Measurements from ENCODE around the gene LIMA1. TPM values are rescaled to one million over a fixed set of nuclear protein-coding genes. Genes with fewer than 3 reads are reported as not detected.
A peak's percentile ranks its signal among the peaks of the same experiment; 100 is the strongest.

LIMA1 gene
- total RNA-seq, 2 donors from 2014 or later = 20.1 to 26.0 TPM

DNA sequence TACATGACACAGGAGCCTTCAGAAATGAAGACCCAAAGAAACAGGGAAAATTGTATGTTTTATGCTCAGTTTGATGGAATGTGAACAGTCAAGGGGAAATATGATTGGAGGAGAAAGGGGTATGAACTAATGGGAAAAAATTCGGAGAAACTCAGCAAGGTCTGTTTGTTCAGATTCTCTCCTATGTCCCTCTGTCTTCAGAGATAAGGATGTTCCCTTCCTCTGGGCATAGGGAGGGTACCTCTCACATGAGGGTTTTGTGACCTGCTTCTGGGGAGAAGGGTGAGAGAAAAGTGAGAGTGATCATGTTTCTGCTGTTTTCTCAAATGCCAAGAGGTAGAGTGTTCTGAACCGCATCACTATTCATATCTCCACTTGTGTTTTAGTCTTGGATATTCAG, 26.6 kb upstream of the LIMA1 start:
- H3K4me3 ChIP-seq (ENCODE audit: low read length) = no peak overlapping the region
- no peak for DNase-seq
- Mint-ChIP-seq H3K4me1 (no peaks in the 10 kb centered on the region), H3K27me3 (ENCODE audit: insufficient read depth) (no peaks in the 10 kb centered on the region), H3K4me3 (no peak overlapping the region), H3K9me3 (no peaks in the 10 kb centered on the region), H3K27ac (no peak overlapping the region), H3K36me3 (ENCODE audit: low read depth) (no peaks in the 10 kb centered on the region)
- no peak overlapping the region for H3K9ac ChIP-seq (ENCODE audit: extremely low read depth, low read length, poor library complexity, severe bottlenecking)
- 87% methylated on average over 2 of the region's 2 CpGs; no CpG with 5 or more reads in 1 of the 2 experiments for WGBS, 2 experiments (ENCODE audit: insufficient coverage in 1 of 2, insufficient read length in 1 of 2)
- H3K27me3 ChIP-seq (ENCODE audit: control insufficient read depth, insufficient read depth, low read length, poor library complexity, severe bottlenecking) = no peaks in the 10 kb centered on the region
- H3K4me1 ChIP-seq (ENCODE audit: control insufficient read depth, insufficient read depth, low read length) = no peaks in the 10 kb centered on the region
- TF ChIP-seq, protein P1, sequence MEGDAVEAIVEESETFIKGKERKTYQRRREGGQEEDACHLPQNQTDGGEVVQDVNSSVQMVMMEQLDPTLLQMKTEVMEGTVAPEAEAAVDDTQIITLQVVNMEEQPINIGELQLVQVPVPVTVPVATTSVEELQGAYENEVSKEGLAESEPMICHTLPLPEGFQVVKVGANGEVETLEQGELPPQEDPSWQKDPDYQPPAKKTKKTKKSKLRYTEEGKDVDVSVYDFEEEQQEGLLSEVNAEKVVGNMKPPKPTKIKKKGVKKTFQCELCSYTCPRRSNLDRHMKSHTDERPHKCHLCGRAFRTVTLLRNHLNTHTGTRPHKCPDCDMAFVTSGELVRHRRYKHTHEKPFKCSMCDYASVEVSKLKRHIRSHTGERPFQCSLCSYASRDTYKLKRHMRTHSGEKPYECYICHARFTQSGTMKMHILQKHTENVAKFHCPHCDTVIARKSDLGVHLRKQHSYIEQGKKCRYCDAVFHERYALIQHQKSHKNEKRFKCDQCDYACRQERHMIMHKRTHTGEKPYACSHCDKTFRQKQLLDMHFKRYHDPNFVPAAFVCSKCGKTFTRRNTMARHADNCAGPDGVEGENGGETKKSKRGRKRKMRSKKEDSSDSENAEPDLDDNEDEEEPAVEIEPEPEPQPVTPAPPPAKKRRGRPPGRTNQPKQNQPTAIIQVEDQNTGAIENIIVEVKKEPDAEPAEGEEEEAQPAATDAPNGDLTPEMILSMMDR (conservative IDR thresholded peaks at IDR 0.05) = no peak
- H3K9me3 ChIP-seq (ENCODE audit: control insufficient read depth, low read length) = no peaks in the 10 kb centered on the region
- H3K27ac ChIP-seq (ENCODE audit: low read depth, low read length) = no peak overlapping the region
- H3K36me3 ChIP-seq (ENCODE audit: control insufficient read depth, insufficient read depth, low read length) = no peaks in the 10 kb centered on the region

DNA sequence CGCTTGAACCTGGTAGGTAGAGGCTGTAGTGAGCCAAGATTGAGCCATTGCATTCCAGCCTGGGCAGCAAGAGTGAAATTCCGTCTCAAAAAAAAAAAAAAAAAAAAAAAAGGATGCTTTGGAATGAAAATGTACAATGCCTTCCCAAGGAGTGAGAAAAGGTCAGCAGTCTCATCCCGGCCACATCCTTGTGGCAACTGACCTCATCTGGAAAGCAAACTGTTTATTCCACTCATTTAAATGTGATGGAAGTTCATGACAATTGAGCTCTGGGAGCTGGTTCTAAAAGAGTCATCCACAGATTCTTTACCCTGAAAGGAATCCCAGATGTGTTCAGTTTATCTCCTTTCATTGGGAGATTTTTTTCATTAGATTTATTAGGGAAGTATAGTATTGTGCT, 19.4 kb upstream of the LIMA1 start:
- 95 to 100% methylated on average over 1 to 3 of the region's 3 CpGs for WGBS, 2 experiments (ENCODE audit: insufficient coverage in 1 of 2, insufficient read length in 1 of 2)
- Mint-ChIP-seq H3K36me3 (ENCODE audit: low read depth) (no peaks in the 10 kb centered on the region), H3K9me3 (no peaks in the 10 kb centered on the region), H3K4me1 (peaks cover 8% of the 10 kb centered on the region), H3K27me3 (ENCODE audit: insufficient read depth) (no peaks in the 10 kb centered on the region), H3K4me3 (no peak overlapping the region), H3K27ac (no peak overlapping the region)
- no peak overlapping the region for H3K27ac ChIP-seq (ENCODE audit: low read depth, low read length)
- no peaks in the 10 kb centered on the region for H3K4me1 ChIP-seq (ENCODE audit: control insufficient read depth, insufficient read depth, low read length)
- TF ChIP-seq, protein P1 (conservative IDR thresholded peaks at IDR 0.05) = no peak
- H3K4me3 ChIP-seq (ENCODE audit: low read length) = no peak overlapping the region
- H3K36me3 ChIP-seq (ENCODE audit: control insufficient read depth, insufficient read depth, low read length) = no peaks in the 10 kb centered on the region
- no peak overlapping the region for H3K9ac ChIP-seq (ENCODE audit: extremely low read depth, low read length, poor library complexity, severe bottlenecking)
- DNase-seq = no peak
- no peaks in the 10 kb centered on the region for H3K9me3 ChIP-seq (ENCODE audit: control insufficient read depth, low read length)
- no peaks in the 10 kb centered on the region for H3K27me3 ChIP-seq (ENCODE audit: control insufficient read depth, insufficient read depth, low read length, poor library complexity, severe bottlenecking)

DNA sequence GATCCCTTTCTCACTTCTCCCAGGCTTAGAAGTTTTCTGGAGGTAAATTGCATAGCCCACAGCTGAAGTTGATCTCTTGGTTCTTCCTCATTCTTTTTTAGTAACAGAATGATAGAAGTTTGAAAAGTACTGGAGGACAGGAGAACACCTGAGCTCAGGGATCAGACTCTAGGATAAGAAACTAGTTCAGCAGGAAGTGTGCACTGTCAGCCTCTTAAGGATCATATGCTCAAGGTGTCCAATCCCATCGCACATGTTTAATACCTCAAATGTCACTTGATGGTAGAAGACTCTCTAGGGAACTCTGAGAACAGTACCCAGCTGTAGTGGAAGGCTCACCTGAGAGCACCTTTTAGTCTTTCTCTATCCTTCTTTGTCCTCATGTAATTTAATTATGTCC, 14.7 kb upstream of the LIMA1 start:
- H3K4me1 ChIP-seq (ENCODE audit: control insufficient read depth, insufficient read depth, low read length) = no peaks in the 10 kb centered on the region
- DNase-seq = no peak
- no peak overlapping the region for H3K27ac ChIP-seq (ENCODE audit: low read depth, low read length)
- no peaks in the 10 kb centered on the region for H3K9me3 ChIP-seq (ENCODE audit: control insufficient read depth, low read length)
- TF ChIP-seq, protein P1 (conservative IDR thresholded peaks at IDR 0.05) = no peak
- 100% methylated on average over 1 of the region's 1 CpG for WGBS, 2 experiments (ENCODE audit: insufficient coverage in 1 of 2, insufficient read length in 1 of 2)
- Mint-ChIP-seq H3K4me1 (peaks cover 8% of the 10 kb centered on the region), H3K4me3 (no peak overlapping the region), H3K27ac (peak overlapping the region; percentile 18), H3K9me3 (no peaks in the 10 kb centered on the region), H3K36me3 (ENCODE audit: low read depth) (no peaks in the 10 kb centered on the region), H3K27me3 (ENCODE audit: insufficient read depth) (no peaks in the 10 kb centered on the region)
- no peaks in the 10 kb centered on the region for H3K36me3 ChIP-seq (ENCODE audit: control insufficient read depth, insufficient read depth, low read length)
- no peak overlapping the region for H3K9ac ChIP-seq (ENCODE audit: extremely low read depth, low read length, poor library complexity, severe bottlenecking)
- no peaks in the 10 kb centered on the region for H3K27me3 ChIP-seq (ENCODE audit: control insufficient read depth, insufficient read depth, low read length, poor library complexity, severe bottlenecking)
- no peak overlapping the region for H3K4me3 ChIP-seq (ENCODE audit: low read length)
